DND-41 (cell line): Measurements from ENCODE around the gene PSMG4.

ENCODE experiments used
- ATAC-seq: fragments of 200-7000 bp; cut with Tn5 transposase; 3 replicates; pipeline ENCODE4 v1.9.1; 2021; ENCODE audit warnings: low read depth; ENCODE audit not compliant: insufficient read depth
- DNase-seq: peaks from one replicate; pipeline ENCODE4 v3.0.0-alpha.2; 2020
- H2AFZ ChIP-seq: 2 replicates; pipeline ENCODE4 v1.6.0; 2012; ENCODE audit warnings: low read depth, low read length
- H3K27ac ChIP-seq: 2 replicates; pipeline ENCODE4 v1.5.1; 2012; ENCODE audit warnings: low read length, inconsistent platforms
- H3K27me3 ChIP-seq: fragments of 200-600 bp; sonication (generic); 2 replicates; pipeline ENCODE4 v1.6.0; 2012; ENCODE audit warnings: low read length, mild to moderate bottlenecking, inconsistent platforms; ENCODE audit not compliant: insufficient read depth, poor library complexity
- H3K36me3 ChIP-seq: 2 replicates; pipeline ENCODE4 v1.5.1; 2012; ENCODE audit warnings: low read length, inconsistent platforms; ENCODE audit not compliant: insufficient read depth
- H3K4me1 ChIP-seq: 2 replicates; pipeline ENCODE4 v1.5.1; 2012; ENCODE audit warnings: mild to moderate bottlenecking, low read length; ENCODE audit not compliant: insufficient read depth
- H3K4me2 ChIP-seq: 2 replicates; pipeline ENCODE4 v1.6.0; 2012; ENCODE audit warnings: mild to moderate bottlenecking, moderate library complexity, low read length, inconsistent platforms; ENCODE audit not compliant: insufficient read depth
- H3K4me3 ChIP-seq, 2 experiments: fragments of 200-600 bp in 1 of 2; shearing (Covaris generic) in 1 of 2; 2 replicates each; pipeline ENCODE4 v1.5.1; 2012 to 2016; ENCODE audit warnings: inconsistent platforms in 2 of 2, low read length in 2 of 2, mild to moderate bottlenecking in 2 of 2, low read depth in 1 of 2, moderate library complexity in 1 of 2
- H3K79me2 ChIP-seq: 2 replicates; pipeline ENCODE4 v1.6.0; 2012; ENCODE audit warnings: low read length, inconsistent platforms; ENCODE audit not compliant: insufficient read depth
- H3K9ac ChIP-seq: 2 replicates; pipeline ENCODE4 v1.6.0; 2012; ENCODE audit warnings: low read depth, mild to moderate bottlenecking, inconsistent platforms, low read length, moderate library complexity
- H3K9me3 ChIP-seq: 2 replicates; pipeline ENCODE4 v1.5.1; 2012; ENCODE audit warnings: low read length, moderate library complexity, mild to moderate bottlenecking, inconsistent platforms; ENCODE audit not compliant: insufficient read depth, severe bottlenecking
- H4K20me1 ChIP-seq: 2 replicates; pipeline ENCODE4 v1.6.0; 2012; ENCODE audit warnings: low read length; ENCODE audit not compliant: insufficient read depth
- EZH2 ChIP-seq: IDR thresholded peaks from 3 replicates; pipeline ENCODE4 v1.6.1; 2012; ENCODE audit warnings: borderline replicate concordance, low read depth, mild to moderate bottlenecking, moderate library complexity, low read length, inconsistent platforms; ENCODE audit not compliant: severe bottlenecking
- TF ChIP-seq, protein P1 (sequence below): IDR thresholded peaks from 2 replicates; pipeline ENCODE4 v1.5.1; 2012; ENCODE audit warnings: borderline replicate concordance, low read length, moderate library complexity, mild to moderate bottlenecking; ENCODE audit not compliant: poor library complexity, severe bottlenecking; ENCODE audit errors: extremely low read depth

PSMG4 gene

GRCh38 chr6:3265671-3266070, 6.9 kb downstream of the PSMG4 start:
- H3K9ac ChIP-seq = no peak overlapping the region
- H3K27me3 ChIP-seq = no peaks in the 10 kb centered on the region
- no peak overlapping the region for H3K4me2 ChIP-seq
- H4K20me1 ChIP-seq = peaks cover 88% of the 10 kb centered on the region
- peaks cover 29% of the 10 kb centered on the region for H3K4me1 ChIP-seq
- TF ChIP-seq, protein P1, sequence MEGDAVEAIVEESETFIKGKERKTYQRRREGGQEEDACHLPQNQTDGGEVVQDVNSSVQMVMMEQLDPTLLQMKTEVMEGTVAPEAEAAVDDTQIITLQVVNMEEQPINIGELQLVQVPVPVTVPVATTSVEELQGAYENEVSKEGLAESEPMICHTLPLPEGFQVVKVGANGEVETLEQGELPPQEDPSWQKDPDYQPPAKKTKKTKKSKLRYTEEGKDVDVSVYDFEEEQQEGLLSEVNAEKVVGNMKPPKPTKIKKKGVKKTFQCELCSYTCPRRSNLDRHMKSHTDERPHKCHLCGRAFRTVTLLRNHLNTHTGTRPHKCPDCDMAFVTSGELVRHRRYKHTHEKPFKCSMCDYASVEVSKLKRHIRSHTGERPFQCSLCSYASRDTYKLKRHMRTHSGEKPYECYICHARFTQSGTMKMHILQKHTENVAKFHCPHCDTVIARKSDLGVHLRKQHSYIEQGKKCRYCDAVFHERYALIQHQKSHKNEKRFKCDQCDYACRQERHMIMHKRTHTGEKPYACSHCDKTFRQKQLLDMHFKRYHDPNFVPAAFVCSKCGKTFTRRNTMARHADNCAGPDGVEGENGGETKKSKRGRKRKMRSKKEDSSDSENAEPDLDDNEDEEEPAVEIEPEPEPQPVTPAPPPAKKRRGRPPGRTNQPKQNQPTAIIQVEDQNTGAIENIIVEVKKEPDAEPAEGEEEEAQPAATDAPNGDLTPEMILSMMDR = no peak
- TF ChIP-seq EZH2 = no peak
- ATAC-seq (no peak), DNase-seq (no peak)
- no peak overlapping the region for H2AFZ ChIP-seq
- H3K9me3 ChIP-seq = no peaks in the 10 kb centered on the region
- H3K36me3 ChIP-seq = peaks cover 85% of the 10 kb centered on the region
- peaks cover 93% of the 10 kb centered on the region for H3K79me2 ChIP-seq
- H3K27ac ChIP-seq = no peak overlapping the region
- no peak overlapping the region for H3K4me3 ChIP-seq

DNA sequence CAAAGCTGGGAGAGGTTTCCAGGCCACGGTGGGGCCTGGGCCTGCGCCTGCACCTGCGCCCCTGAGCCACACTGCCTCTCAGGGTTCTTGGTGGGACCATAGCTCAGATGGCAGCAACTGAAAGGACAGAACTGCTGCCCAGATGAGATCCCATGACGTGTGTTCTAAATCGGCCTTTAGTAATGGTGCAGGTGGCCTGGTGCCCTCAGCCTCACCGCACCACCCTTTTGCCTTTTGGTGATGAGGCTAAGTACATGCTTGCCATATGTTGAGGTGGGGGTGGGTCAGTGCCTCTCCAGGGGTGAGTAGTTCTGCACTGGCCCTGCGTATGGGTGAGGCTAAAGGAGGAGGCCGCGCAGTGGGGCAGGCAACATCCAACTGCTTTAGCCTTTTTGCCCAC, 7.4 kb downstream of the PSMG4 start:
- peaks cover 85% of the 10 kb centered on the region for H3K36me3 ChIP-seq
- ATAC-seq = no peak

DNA sequence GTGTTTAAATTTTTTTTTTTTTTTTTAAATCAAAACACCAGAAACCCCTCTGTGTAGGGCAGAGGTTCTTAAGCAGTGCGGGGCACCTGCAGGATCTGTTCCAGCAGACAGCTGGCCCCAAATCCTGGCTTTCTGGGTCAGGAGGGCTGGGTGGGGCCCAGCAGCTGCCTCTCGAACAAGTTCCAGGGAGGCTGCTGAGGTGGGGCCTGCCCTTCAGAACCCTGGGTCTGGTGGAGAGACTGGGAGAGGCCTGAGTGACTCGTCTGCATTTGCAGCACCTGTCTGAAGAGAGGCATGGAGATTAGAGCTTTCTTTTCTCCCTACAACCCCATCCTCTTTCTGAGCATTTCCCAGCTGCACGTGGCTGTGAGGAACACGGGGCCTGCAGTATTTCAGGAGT, 8.4 kb downstream of the PSMG4 start:
- peaks cover 86% of the 10 kb centered on the region for H3K36me3 ChIP-seq
- H4K20me1 ChIP-seq = peaks cover 88% of the 10 kb centered on the region
- no peaks in the 10 kb centered on the region for H3K9me3 ChIP-seq
- H3K9ac ChIP-seq = no peak overlapping the region
- H3K4me3 ChIP-seq = no peak overlapping the region
- ATAC-seq (no peak), DNase-seq (no peak)
- no peak overlapping the region for H3K27ac ChIP-seq
- no peak overlapping the region for H3K4me2 ChIP-seq
- H3K27me3 ChIP-seq = no peaks in the 10 kb centered on the region
- no peak overlapping the region for H2AFZ ChIP-seq
- peaks cover 84% of the 10 kb centered on the region for H3K79me2 ChIP-seq
- TF ChIP-seq, protein P1 = no peak
- no peak for TF ChIP-seq EZH2
- peaks cover 14% of the 10 kb centered on the region for H3K4me1 ChIP-seq

More for the DNA sequence above, 7.4 kb downstream of the PSMG4 start:
- Histone ChIP-seq H3K4me3 (no peak overlapping the region), H3K9ac (no peak overlapping the region), H3K79me2 (peaks cover 90% of the 10 kb centered on the region), H3K27ac (no peak overlapping the region), H2AFZ (no peak overlapping the region), H4K20me1 (peaks cover 88% of the 10 kb centered on the region), H3K9me3 (no peaks in the 10 kb centered on the region), H3K4me2 (no peak overlapping the region), H3K27me3 (no peaks in the 10 kb centered on the region), H3K4me1 (peaks cover 24% of the 10 kb centered on the region)
- TF ChIP-seq, protein P1 = no peak
- TF ChIP-seq EZH2 = no peak
- no peak for DNase-seq

DNA sequence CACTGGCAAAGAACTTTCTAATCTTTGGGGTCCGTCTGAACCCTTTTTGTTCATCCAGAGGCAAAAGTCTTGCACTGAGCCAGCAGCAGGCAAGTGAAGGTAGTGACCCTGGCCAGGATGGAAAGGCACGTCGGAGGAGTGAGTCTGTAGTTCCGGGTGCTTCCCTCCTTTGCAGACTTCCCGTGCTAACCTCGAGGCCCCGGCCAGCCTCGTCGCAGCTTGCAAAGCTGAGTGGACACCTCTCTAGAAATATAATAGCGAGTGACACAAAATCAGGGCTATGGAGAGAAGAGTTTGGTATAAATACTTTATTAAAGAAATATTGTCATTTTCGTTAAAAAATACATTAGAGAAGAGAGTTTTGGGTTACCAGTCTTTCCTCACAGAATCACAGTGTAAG, 9.9 kb downstream of the PSMG4 start:
- Histone ChIP-seq H3K79me2 (peaks cover 75% of the 10 kb centered on the region), H3K4me1 (peaks cover 4% of the 10 kb centered on the region; the same call in 1 of the 2 replicates), H4K20me1 (peaks cover 87% of the 10 kb centered on the region), H3K9me3 (no peaks in the 10 kb centered on the region), H2AFZ (no peak overlapping the region), H3K36me3 (peaks cover 85% of the 10 kb centered on the region), H3K27ac (no peak overlapping the region), H3K4me2 (no peak overlapping the region), H3K4me3 (no peak overlapping the region), H3K9ac (no peak overlapping the region), H3K27me3 (no peaks in the 10 kb centered on the region)
- no peak for ATAC-seq
- no peak for DNase-seq
- TF ChIP-seq, protein P1 = no peak
- no peak for TF ChIP-seq EZH2
